Spleen (tissue), 11 donors: ENCODE measurements around the gene MAPKAP1. TPM values are rescaled to one million over a fixed set of nuclear protein-coding genes. Genes with fewer than 3 reads are reported as not detected.

Experiments used
- DNase-seq: peaks from one replicate; pipeline ENCODE4 v3.0.0-alpha.2; 2020
- H3K27ac ChIP-seq, 8 donors: fragments of 200-600 bp; sonication (generic) in 7 of 8; 1 replicate in 4 of 8; 2 replicates in 4 of 8; pipeline versions ENCODE4 v1.5.0 to v1.8.0; 2016 to 2021; ENCODE audit warnings: inconsistent platforms in 4 of 8, mild to moderate bottlenecking in 4 of 8, moderate library complexity in 1 of 8
- H3K27me3 ChIP-seq, 7 donors: fragments of 200-600 bp; sonication (generic) in 6 of 7; replicated peaks in 1 of 7; 1 replicate in 4 of 7; 2 replicates in 3 of 7; pipeline versions ENCODE4 v1.5.0 to v1.8.0; 2016 to 2021; ENCODE audit warnings: inconsistent platforms in 3 of 7, mild to moderate bottlenecking in 1 of 7
- H3K36me3 ChIP-seq, 6 donors: fragments of 200-600 bp; sonication (generic) in 5 of 6; 1 replicate in 4 of 6; 2 replicates in 2 of 6; pipeline versions ENCODE4 v1.5.0 to v1.8.0; 2016 to 2021; ENCODE audit warnings: inconsistent platforms in 2 of 6
- H3K4me1 ChIP-seq, 6 donors: fragments of 200-600 bp; sonication (generic) in 5 of 6; 1 replicate in 3 of 6; 2 replicates in 3 of 6; pipeline versions ENCODE4 v1.5.0 to v1.8.0; 2016 to 2021; ENCODE audit warnings: inconsistent platforms in 3 of 6
- H3K4me3 ChIP-seq, 8 donors: fragments of 200-600 bp; sonication (generic) in 7 of 8; 1 replicate in 4 of 8; 2 replicates in 4 of 8; pipeline versions ENCODE4 v1.5.0 to v1.8.0; 2016 to 2021; ENCODE audit warnings: inconsistent platforms in 4 of 8, mild to moderate bottlenecking in 4 of 8, moderate library complexity in 2 of 8
- H3K9me3 ChIP-seq, 8 donors: fragments of 200-600 bp; sonication (generic) in 7 of 8; 1 replicate in 4 of 8; 2 replicates in 4 of 8; pipeline versions ENCODE4 v1.5.0 to v1.8.0; 2016 to 2021; ENCODE audit warnings: inconsistent platforms in 4 of 8
- CTCF ChIP-seq, 11 experiments: fragments of 200-600 bp in 7 of 11; fragments of 450-650 bp in 4 of 11; sonication (generic) in 4 of 11; IDR thresholded peaks in 8 of 11; conservative IDR thresholded peaks in 3 of 11; 1 replicate in 7 of 11; 2 replicates in 4 of 11; pipeline versions ENCODE4 v1.4.0 to v1.8.0; 2016 to 2021; ENCODE audit warnings: antibody characterized with exemption in 11 of 11, inconsistent platforms in 4 of 11, mild to moderate bottlenecking in 1 of 11
- POLR2A ChIP-seq, 3 donors: fragments of 450-650 bp; IDR thresholded peaks; one replicate each; pipeline ENCODE4 v1.5.1; 2017; ENCODE audit warnings: antibody characterized with exemption in 3 of 3, mild to moderate bottlenecking in 1 of 3
- POLR2AphosphoS5 ChIP-seq, 3 donors: sonication (generic); formaldehyde crosslinking; IDR thresholded peaks; one replicate each; pipeline ENCODE4 v1.5.1; 2017; ENCODE audit warnings: antibody characterized with exemption in 3 of 3
- WGBS, 5 donors: extraction: QIAGEN DNeasy Blood & Tissue Kit in 3 of 5; methylation state at CpG; one replicate each; pipeline versions ENCODE4 v1.1.5 to v1.1.7; 2013 to 2018; 5-methylcytosine and 5-hydroxymethylcytosine counted together
- intact Hi-C: fragments of 100-400 bp; cut with DNase I; formaldehyde crosslinking; loops from one replicate; pipeline ENCODE4 v1.15.0; 2023; ENCODE audit warnings: low total_unique reads
- polyA plus RNA-seq, 3 donors: library from polyadenylated mRNA; stranded (reverse); fragments of 200-250 nt; gene quantifications; one replicate each; pipeline ENCODE4 v1.2.1, GENCODE V29; 2013
- total RNA-seq, 7 donors: library from RNA; depleted of rRNA in 3 of 7; stranded (reverse); fragments of >200 nt in 3 of 7; fragmentation: NEBNext Ultra II Directional in 4 of 7; extraction: Animal tissue kit (Norgen Biotek cat#: 25700) in 4 of 7; gene quantifications; one replicate each; pipeline versions ENCODE4 v1.1.0 to v1.2.1, GENCODE V29; 2016 to 2021
- donor health status: healthy with polysubstance abuse.
- donor health status: DM: no; HTN: no; CAD: no; lungs with moderate emphysema.
- donor health status: DM: no; HTN: no; CAD: no.
- donor health status: Bipolar disorder and iron deficiency.
- donor health status: healthy.
- donor health status: DM: no; HTN: no; CAD: no.
- donor health status: DM: yes; HTN: yes; CAD: no.

The MAPKAP1 gene
- total and polyA plus RNA-seq, 10 donors = 37.2 to 77.2 (median 60.4) TPM

GRCh38 chr9:125399666-125400065, 307.3 kb downstream of the MAPKAP1 start:
- H3K27me3 ChIP-seq = no peaks in the 10 kb centered on the region
- no peaks in the 10 kb centered on the region for H3K4me1 ChIP-seq
- no peaks in the 10 kb centered on the region for H3K9me3 ChIP-seq
- H3K27ac ChIP-seq = no peak overlapping the region
- H3K4me3 ChIP-seq = no peak overlapping the region
- intact Hi-C loops = loop anchor here (10.0 kb wide), 1 partner anchor 1015 kb away; no protein-coding TSS in a partner anchor
- TF ChIP-seq POLR2A (IDR thresholded peaks at IDR 0.05) (no peak), CTCF (IDR thresholded peaks at IDR 0.05 in 8 of 11, conservative IDR thresholded peaks at IDR 0.05 in 3 of 11) (no peak), POLR2AphosphoS5 (IDR thresholded peaks at IDR 0.05) (no peak)
- WGBS, 5 donors = 88 to 95% (median 94%) methylated on average over 18 to 20 of the region's 20 CpGs
- H3K36me3 ChIP-seq = no peaks in the 10 kb centered on the region
- no peak for DNase-seq

- no peak for DNase-seq
- no peaks in the 10 kb centered on the region for H3K4me1 ChIP-seq
- no peaks in the 10 kb centered on the region for H3K27me3 ChIP-seq
- TF ChIP-seq POLR2A (IDR thresholded peaks at IDR 0.05) (no peak), CTCF (IDR thresholded peaks at IDR 0.05 in 8 of 11, conservative IDR thresholded peaks at IDR 0.05 in 3 of 11) (no peak), POLR2AphosphoS5 (IDR thresholded peaks at IDR 0.05) (no peak)
- no peak overlapping the region for H3K4me3 ChIP-seq
- no peaks in the 10 kb centered on the region for H3K9me3 ChIP-seq
- no peaks in the 10 kb centered on the region for H3K36me3 ChIP-seq
- WGBS, 5 donors = 80 to 95% (median 93%) methylated on average over 5 to 12 of the region's 12 CpGs
- no peak overlapping the region for H3K27ac ChIP-seq
- intact Hi-C loops = no loop called here
These were observed 307.8 kb downstream of the MAPKAP1 start for GRCh38 chr9:125399165-125399564.

GRCh38 chr9:125398243-125398642, 308.8 kb downstream of the MAPKAP1 start:
- no peak overlapping the region for H3K27ac ChIP-seq
- 85 to 100% (median 94%) methylated on average over 1 of the region's 1 CpG for WGBS, 5 donors
- H3K4me3 ChIP-seq = no peak overlapping the region
- intact Hi-C loops = no loop called here
- no peaks in the 10 kb centered on the region for H3K9me3 ChIP-seq
- H3K4me1 ChIP-seq = no peaks in the 10 kb centered on the region
- TF ChIP-seq POLR2AphosphoS5 (IDR thresholded peaks at IDR 0.05) (no peak), CTCF (IDR thresholded peaks at IDR 0.05 in 8 of 11, conservative IDR thresholded peaks at IDR 0.05 in 3 of 11) (no peak), POLR2A (IDR thresholded peaks at IDR 0.05) (no peak)
- no peak for DNase-seq
- no peaks in the 10 kb centered on the region for H3K27me3 ChIP-seq
- H3K36me3 ChIP-seq = no peaks in the 10 kb centered on the region

GRCh38 chr9:125397736-125398135, 309.3 kb downstream of the MAPKAP1 start:
- H3K36me3 ChIP-seq = no peaks in the 10 kb centered on the region
- WGBS, 5 donors = 79 to 87% (median 80%) methylated on average over 11 of the region's 11 CpGs
- intact Hi-C loops = no loop called here
- no peaks in the 10 kb centered on the region for H3K27me3 ChIP-seq
- H3K4me3 ChIP-seq = no peak overlapping the region
- no peaks in the 10 kb centered on the region for H3K4me1 ChIP-seq
- TF ChIP-seq CTCF (IDR thresholded peaks at IDR 0.05 in 8 of 11, conservative IDR thresholded peaks at IDR 0.05 in 3 of 11) (no peak), POLR2A (IDR thresholded peaks at IDR 0.05) (no peak), POLR2AphosphoS5 (IDR thresholded peaks at IDR 0.05) (no peak)
- no peaks in the 10 kb centered on the region for H3K9me3 ChIP-seq
- DNase-seq = no peak
- H3K27ac ChIP-seq = no peak overlapping the region
